DLD1 (cell line): ENCODE data around the gene MRC2.
"Not testable (repeated sequence)": the region's sequence is repeated elsewhere in the genome, so short reads cannot be mapped to it uniquely, and the experiment has no call there.

ENCODE experiments used
- in situ Hi-C: cut with HindIII; loops from 2 replicates; pipeline ENCODE4 v1.10.0; 2017; ENCODE audit warnings: low sequenced_read_pairs

The MRC2 gene

GRCh38 chr17:62676231-62676943 lies 48.9 kb downstream of the MRC2 start:
- in situ Hi-C loops, result no loop called here

- in situ Hi-C loops, result no loop called here
Measured at GRCh38 chr17:62676952-62677596, 49.6 kb downstream of the MRC2 start.

- in situ Hi-C loops, result no loop called here
Measured at GRCh38 chr17:62678214-62678919, 50.9 kb downstream of the MRC2 start.

GRCh38 chr17:62679866-62680377 lies 52.5 kb downstream of the MRC2 start:
- in situ Hi-C loops, result no loop called here

GRCh38 chr17:62680541-62681052 lies 53.1 kb downstream of the MRC2 start:
- in situ Hi-C loops, result no loop called here

- in situ Hi-C loops, result no loop called here
Measured at GRCh38 chr17:62681061-62681938, 53.8 kb downstream of the MRC2 start.

- in situ Hi-C loops, result no loop called here
Measured at GRCh38 chr17:62681939-62682381, 54.5 kb downstream of the MRC2 start.

- in situ Hi-C loops, result no loop called here
Measured at GRCh38 chr17:62684179-62684578, 56.7 kb downstream of the MRC2 start.

GRCh38 chr17:62687997-62688396 lies 60.5 kb downstream of the MRC2 start:
- in situ Hi-C loops, result no loop called here

- in situ Hi-C loops, result no loop called here
Measured at GRCh38 chr17:62688398-62689160, 61.1 kb downstream of the MRC2 start.

- in situ Hi-C loops, result no loop called here
Measured at GRCh38 chr17:62689441-62690167, 62.1 kb downstream of the MRC2 start.

- in situ Hi-C loops, result no loop called here
Measured at GRCh38 chr17:62690168-62690897, 62.9 kb downstream of the MRC2 start.

- in situ Hi-C loops, result not testable (repeated sequence)
Measured at GRCh38 chr17:62691589-62691915, 64.1 kb downstream of the MRC2 start.

GRCh38 chr17:62692159-62692651 lies 64.7 kb downstream of the MRC2 start:
- in situ Hi-C loops, result no loop called here

- in situ Hi-C loops, result no loop called here
Measured at GRCh38 chr17:62692721-62693431, 65.4 kb downstream of the MRC2 start.

- in situ Hi-C loops, result no loop called here
Measured at GRCh38 chr17:62693616-62694409, 66.3 kb downstream of the MRC2 start.
